ENCODE results near the gene MYO1E.
"Not testable (repeated sequence)": the region's sequence is repeated elsewhere in the genome, so short reads cannot be mapped to it uniquely, and the experiment has no call there.

The MYO1E gene

GRCh38 chr15:59289574-59289973 lies 83.1 kb downstream of the MYO1E start:
- no peak for DNase-seq

- DNase-seq, result no peak
Measured at GRCh38 chr15:59283717-59284391, 88.8 kb downstream of the MYO1E start.

- no peak for DNase-seq
Measured at GRCh38 chr15:59282515-59283337, 89.9 kb downstream of the MYO1E start.

- no peak for DNase-seq
Measured at GRCh38 chr15:59281699-59282098, 91.0 kb downstream of the MYO1E start.

- no peak for DNase-seq
Measured at GRCh38 chr15:59280855-59281254, 91.8 kb downstream of the MYO1E start.

- not testable (repeated sequence) for DNase-seq
Measured at GRCh38 chr15:59280292-59280691, 92.4 kb downstream of the MYO1E start.

GRCh38 chr15:59279023-59279422 lies 93.6 kb downstream of the MYO1E start:
- DNase-seq, result no peak

- DNase-seq, result no peak
Measured at GRCh38 chr15:59278120-59278519, 94.6 kb downstream of the MYO1E start.

GRCh38 chr15:59276225-59277178 lies 96.2 kb downstream of the MYO1E start:
- no peak for DNase-seq

GRCh38 chr15:59274126-59274970 lies 98.3 kb downstream of the MYO1E start:
- no peak for DNase-seq

- DNase-seq, result no peak
Measured at GRCh38 chr15:59273234-59273633, 99.4 kb downstream of the MYO1E start.

GRCh38 chr15:59271595-59272201 lies 101.0 kb downstream of the MYO1E start:
- DNase-seq, result no peak

GRCh38 chr15:59268852-59269407 lies 103.7 kb downstream of the MYO1E start:
- no peak for DNase-seq

GRCh38 chr15:59268168-59268851 lies 104.4 kb downstream of the MYO1E start:
- DNase-seq, result no peak

- DNase-seq, result no peak
Measured at GRCh38 chr15:59266028-59266427, 106.6 kb downstream of the MYO1E start.

- DNase-seq, result no peak
Measured at GRCh38 chr15:59262316-59262715, 110.4 kb downstream of the MYO1E start.

- DNase-seq, result no peak
Measured at GRCh38 chr15:59260090-59260489, 112.6 kb downstream of the MYO1E start.

GRCh38 chr15:59259137-59259943 lies 113.3 kb downstream of the MYO1E start:
- DNase-seq, result no peak

GRCh38 chr15:59258317-59258716 lies 114.4 kb downstream of the MYO1E start:
- no peak for DNase-seq

GRCh38 chr15:59257140-59257539 lies 115.5 kb downstream of the MYO1E start:
- no peak for DNase-seq
